Iris pigment epithelial cell (primary cell): Measurements from ENCODE around the gene PYGO1.
A peak's percentile ranks its signal among the peaks of the same experiment; 100 is the strongest.
"Not testable (repeated sequence)": the region's sequence is repeated elsewhere in the genome, so short reads cannot be mapped to it uniquely, and the experiment has no call there.

ENCODE experiments used
- DNase-seq: peaks from one replicate; pipeline ENCODE4 v3.0.0-alpha.2; 2011; ENCODE audit warnings: low read depth

The PYGO1 gene

DNA sequence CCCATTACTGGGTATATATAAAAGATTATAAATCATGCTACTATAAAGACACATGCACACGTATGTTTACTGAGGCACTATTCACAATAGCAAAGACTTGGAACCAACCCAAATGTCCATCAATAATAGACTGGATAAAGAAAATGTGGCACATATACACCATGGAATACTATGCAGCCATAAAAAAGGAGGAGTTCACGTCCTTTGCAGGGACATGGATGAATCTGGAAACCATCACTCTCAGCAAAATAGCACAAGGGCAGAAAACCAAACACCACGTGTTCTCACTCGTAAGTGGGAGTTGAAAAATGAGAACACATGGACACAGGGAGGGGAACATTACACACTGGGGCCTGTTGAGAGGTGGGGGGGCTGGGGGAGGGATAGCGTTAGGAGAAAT lies 82.7 kb downstream of the PYGO1 start:
- not testable (repeated sequence) for DNase-seq

DNA sequence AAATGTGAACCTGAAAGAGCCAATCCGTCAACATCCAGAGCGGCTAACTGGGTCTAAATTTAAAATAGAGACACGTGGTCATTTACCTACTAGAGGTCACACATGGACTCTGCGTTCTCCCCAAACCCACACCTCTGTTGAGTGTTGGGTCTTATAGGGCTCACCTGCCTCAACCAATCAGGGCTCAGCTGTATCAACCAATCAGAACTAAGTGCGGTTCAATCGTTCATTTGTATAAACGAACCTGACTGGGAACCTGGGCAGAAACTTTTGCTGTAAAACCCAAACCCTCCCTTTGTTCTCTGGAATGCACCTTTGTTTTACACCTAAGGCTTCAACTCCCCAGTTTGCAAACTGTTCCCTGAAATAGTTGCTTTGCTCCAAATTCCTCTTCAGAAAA lies 89.0 kb downstream of the PYGO1 start:
- no peak for DNase-seq

DNA sequence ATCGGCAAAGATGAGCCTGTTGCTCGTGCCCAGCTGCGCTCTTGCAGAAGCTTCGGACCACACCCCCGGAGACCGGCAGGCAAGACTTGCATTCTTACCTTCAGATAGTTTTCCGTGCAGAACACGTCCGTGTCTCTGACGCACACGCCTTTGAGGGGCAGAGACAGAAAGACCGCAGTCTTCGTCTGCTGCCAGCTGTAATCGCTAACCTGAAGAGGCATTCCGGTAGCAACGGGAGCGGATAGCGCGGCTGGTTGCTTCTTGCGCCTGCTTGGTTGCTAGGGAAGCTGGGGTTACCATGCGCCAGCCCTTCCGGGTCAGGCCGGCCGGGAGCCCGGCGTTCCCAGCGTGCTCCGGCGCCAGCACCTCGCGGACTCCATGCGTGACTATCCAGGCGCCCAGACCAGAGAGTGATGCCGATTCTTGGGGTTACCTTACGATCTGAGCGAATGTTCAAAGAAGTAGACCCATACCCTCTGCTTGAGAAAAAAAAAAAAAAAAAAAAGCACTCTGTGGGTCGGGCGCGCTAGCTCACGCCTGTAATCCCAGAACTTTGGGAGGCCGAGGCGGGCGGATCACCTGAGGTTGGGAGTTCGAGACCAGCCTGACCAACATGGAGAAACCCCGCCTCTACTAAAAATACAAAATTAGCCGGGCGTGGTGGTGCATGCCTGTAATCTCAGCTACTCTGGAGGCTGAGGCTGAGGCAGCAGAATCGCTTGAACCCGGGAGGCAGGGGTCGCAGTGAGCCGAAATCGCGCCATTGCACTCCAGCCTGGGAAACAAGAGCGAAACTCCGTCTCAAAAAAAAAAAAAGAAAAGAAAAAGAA lies 89.8 kb downstream of the PYGO1 start:
- peak; percentile 92 for DNase-seq

DNA sequence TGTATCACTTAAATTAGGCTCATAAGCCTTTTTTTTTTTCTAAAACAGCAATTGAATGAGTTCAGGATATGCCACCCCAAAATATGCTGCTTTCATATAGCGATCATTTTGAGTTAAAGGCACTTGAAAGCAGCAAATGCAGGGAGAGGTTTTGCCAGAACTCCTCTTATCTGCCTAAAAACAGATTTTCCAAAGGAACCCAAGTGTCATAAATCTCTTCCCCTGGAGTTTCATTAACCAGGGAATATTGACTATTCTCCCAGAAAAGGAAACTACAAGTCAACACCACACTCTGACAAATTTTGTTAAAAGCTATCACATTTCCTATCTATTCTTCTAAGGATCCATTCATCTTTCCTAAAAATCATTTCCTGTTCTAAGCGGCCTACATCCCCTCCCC lies 91.4 kb downstream of the PYGO1 start:
- no peak for DNase-seq

DNA sequence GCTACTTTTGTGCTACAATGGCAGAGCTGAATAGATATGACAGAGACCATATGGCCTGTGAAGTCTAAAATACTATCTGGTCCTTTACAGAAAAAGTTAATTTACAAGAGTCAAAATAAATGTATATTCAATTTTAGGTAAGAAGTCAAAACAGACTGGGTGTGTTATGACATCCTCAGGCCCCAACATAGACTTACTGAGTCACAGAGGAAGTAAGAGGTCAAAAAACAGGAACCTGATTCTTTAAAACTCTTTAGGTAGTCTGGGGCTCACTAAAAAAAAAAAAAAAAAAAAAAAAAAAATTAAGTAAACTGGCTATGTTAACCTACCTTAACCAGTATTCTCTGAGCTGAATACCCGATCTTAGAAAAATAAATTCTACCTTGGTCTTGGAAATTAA lies 93.2 kb downstream of the PYGO1 start:
- DNase-seq = peak; percentile 5

DNA sequence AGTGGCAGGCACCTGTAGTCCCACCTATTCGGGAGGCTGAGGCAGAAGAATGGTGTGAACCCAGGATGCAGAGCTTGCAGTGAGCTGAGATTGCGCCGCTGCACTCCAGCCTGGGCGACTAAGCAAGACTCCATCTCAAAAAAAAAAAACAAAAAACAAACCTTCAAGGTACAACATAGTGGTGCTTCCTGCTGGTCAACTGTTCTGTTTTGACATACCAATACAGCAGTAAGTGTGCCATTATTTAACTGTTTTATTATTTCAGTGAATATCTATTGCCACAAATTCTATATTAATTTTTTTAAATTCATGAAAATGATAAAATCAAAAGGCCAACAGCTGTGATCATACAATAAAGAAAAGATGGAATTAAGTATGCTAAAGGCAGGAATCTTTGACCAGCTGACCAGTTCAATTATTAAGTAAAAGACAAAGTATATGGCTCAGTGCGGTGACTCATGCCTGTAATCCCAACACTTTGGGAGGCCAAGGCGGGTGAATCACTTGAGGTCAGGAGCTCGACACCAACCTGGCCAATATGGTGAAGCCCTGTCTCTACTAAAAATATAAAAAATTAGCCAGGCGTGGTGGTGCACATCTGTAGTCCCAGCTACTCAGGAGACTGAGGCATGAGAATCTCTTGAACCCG lies 99.1 kb downstream of the PYGO1 start:
- peak; percentile 81 for DNase-seq
